ENCODE measurements around the gene UBE2V1.

UBE2V1 gene

GRCh38 chr20:50057714-50058053 is 55.3 kb downstream of the UBE2V1 start:
- H3K27ac ChIP-seq, result no peak overlapping the region
- CTCF ChIA-PET, result interaction anchor here (1.4 kb wide), 1 partner anchor 78 kb away, joined by 7 read pairs; no protein-coding TSS in a partner anchor
- POLR2A ChIA-PET (ENCODE audit: low non-redundant PET), result no interaction called here
- no peak for DNase-seq (ENCODE audit: low spot score)
- no peak for TF ChIP-seq CTCF (conservative IDR thresholded peaks at IDR 0.05; ENCODE audit: low read depth)

GRCh38 chr20:50056951-50057713 is 55.8 kb downstream of the UBE2V1 start:
- H3K27ac ChIP-seq, result no peak overlapping the region
- ChIA-PET CTCF (interaction anchor here (0.6 to 1.4 kb wide), 3 partner anchors 34 to 95 kb away, joined by 4 to 7 read pairs (median 5); no protein-coding TSS in a partner anchor), POLR2A (ENCODE audit: low non-redundant PET) (no interaction called here)
- no peak for TF ChIP-seq CTCF (conservative IDR thresholded peaks at IDR 0.05; ENCODE audit: low read depth)
- DNase-seq (ENCODE audit: low spot score), result no peak

- TF ChIP-seq CTCF (conservative IDR thresholded peaks at IDR 0.05; ENCODE audit: low read depth), result no peak
- ChIA-PET POLR2A (ENCODE audit: low non-redundant PET) (interaction anchor here (0.7 kb wide), 1 partner anchor 10 kb away, joined by 3 read pairs; no protein-coding TSS in a partner anchor), CTCF (interaction anchor here (0.6 to 1.4 kb wide), 3 partner anchors 34 to 96 kb away, joined by 4 to 7 read pairs (median 5); no protein-coding TSS in a partner anchor)
- H3K27ac ChIP-seq, result no peak overlapping the region
- DNase-seq (ENCODE audit: low spot score), result no peak
These were observed 56.5 kb downstream of the UBE2V1 start for GRCh38 chr20:50056408-50056926.

- no peak for DNase-seq (ENCODE audit: low spot score)
- no peak for TF ChIP-seq CTCF (conservative IDR thresholded peaks at IDR 0.05; ENCODE audit: low read depth)
- ChIA-PET CTCF (no interaction called here), POLR2A (ENCODE audit: low non-redundant PET) (interaction anchor here (0.7 kb wide), 1 partner anchor 11 kb away, joined by 3 read pairs; no protein-coding TSS in a partner anchor)
- H3K27ac ChIP-seq, result no peak overlapping the region
These were observed 57.3 kb downstream of the UBE2V1 start for GRCh38 chr20:50055524-50056083.

GRCh38 chr20:50054626-50055511 is 58.1 kb downstream of the UBE2V1 start:
- no peak overlapping the region for H3K27ac ChIP-seq
- TF ChIP-seq CTCF (conservative IDR thresholded peaks at IDR 0.05; ENCODE audit: low read depth), result no peak
- CTCF ChIA-PET, result interaction anchor here (1.2 to 1.9 kb wide), 2 partner anchors 17 to 76 kb away, joined by 4 to 8 read pairs; no protein-coding TSS in a partner anchor
- no peak for DNase-seq (ENCODE audit: low spot score)
- POLR2A ChIA-PET (ENCODE audit: low non-redundant PET), result no interaction called here

- ChIA-PET POLR2A (ENCODE audit: low non-redundant PET) (no interaction called here), CTCF (interaction anchor here (1.2 to 1.9 kb wide), 2 partner anchors 17 to 75 kb away, joined by 4 to 8 read pairs; no protein-coding TSS in a partner anchor)
- H3K27ac ChIP-seq, result no peak overlapping the region
- DNase-seq (ENCODE audit: low spot score), result no peak
- TF ChIP-seq CTCF (conservative IDR thresholded peaks at IDR 0.05; ENCODE audit: low read depth), result no peak
These were observed 58.8 kb downstream of the UBE2V1 start for GRCh38 chr20:50054231-50054547.
